A549 (cell line): ENCODE results near the gene TALDO1. TPM values are rescaled to one million over a fixed set of nuclear protein-coding genes. Genes with fewer than 3 reads are reported as not detected.

Experiments used
- ATAC-seq, 2 experiments: fragments of 200-7000 bp in 1 of 2; fragments of >200 bp in 1 of 2; cut with Nextera tagmentation in 1 of 2; cut with Tn5 transposase in 1 of 2; 3 replicates each; pipeline versions ENCODE4 v1.8.0 to v1.9.1; 2018 to 2020; ENCODE audit warnings: mild to moderate bottlenecking in 1 of 2, moderate library complexity in 1 of 2
- CTCF ChIA-PET: fragments of 300-600 bp; sonication (Branson Sonifier 250); formaldehyde crosslinking; extraction: SDS; loops from one replicate; lab custom pipeline; 2021; ENCODE audit warnings: antibody characterized with exemption, inconsistent platforms; lab: Yijun Ruan, JAX
- POLR2A ChIA-PET: fragments of 350-600 bp; formaldehyde crosslinking; extraction: SDS; loops from one replicate; lab custom pipeline; 2021; ENCODE audit warnings: antibody characterized with exemption, inconsistent platforms; lab: Yijun Ruan, JAX
- DNase-seq, 2 experiments: peaks; one replicate each; pipeline versions ENCODE4 v3.0.0 to v3.0.0-alpha.2; 2011 to 2016; ENCODE audit warnings: low read depth in 1 of 2, low spot score in 1 of 2
- FAIRE-seq: peaks from 2 replicates; lab custom pipeline; 2011; peaks lifted over from hg19 to GRCh38; lab: Jason Lieb, UNC
- H3K27ac ChIP-seq, 2 experiments: fragments of >200 bp; sonication (Bioruptor Twin); formaldehyde crosslinking; 3 replicates each; pipeline ENCODE4 v1.5.1; 2016 to 2017
- H3K4me1 ChIP-seq: fragments of >200 bp; sonication (Bioruptor Twin); formaldehyde crosslinking; 3 replicates; pipeline ENCODE4 v1.6.1; 2016
- H3K4me2 ChIP-seq: fragments of >200 bp; sonication (Bioruptor Twin); formaldehyde crosslinking; 3 replicates; pipeline ENCODE4 v1.6.1; 2016
- H3K4me3 ChIP-seq: fragments of >200 bp; sonication (Bioruptor Twin); formaldehyde crosslinking; 3 replicates; pipeline ENCODE4 v1.5.1; 2016
- H3K9me3 ChIP-seq: fragments of >200 bp; sonication (Bioruptor Twin); formaldehyde crosslinking; 3 replicates; pipeline ENCODE4 v1.6.1; 2016
- ATOH8 ChIP-seq: fragments of 250-450 bp; sonication (Bioruptor Pico); IDR thresholded peaks from 2 replicates; pipeline ENCODE4 v1.5.0; 2020; ENCODE audit warnings: low read depth, mild to moderate bottlenecking, moderate library complexity
- CBX2 ChIP-seq: fragments of 200-600 bp; sonication (generic); IDR thresholded peaks from 2 replicates; pipeline ENCODE4 v1.6.1; 2016; ENCODE audit warnings: low read depth, mild to moderate bottlenecking, borderline replicate concordance
- CBX8 ChIP-seq: fragments of 200-600 bp; sonication (generic); IDR thresholded peaks from 2 replicates; pipeline ENCODE4 v1.6.1; 2016
- CHD2 ChIP-seq: fragments of 150-350 bp; IDR thresholded peaks from 2 replicates; pipeline ENCODE4 v1.6.1; 2014; ENCODE audit warnings: low read length; ENCODE audit not compliant: partially characterized antibody
- CTCF ChIP-seq: fragments of >200 bp; sonication (Bioruptor Twin); formaldehyde crosslinking; IDR thresholded peaks from 3 replicates; pipeline ENCODE4 v1.5.1; 2016
- EHF ChIP-seq: fragments of 250-450 bp; sonication (Bioruptor Pico); IDR thresholded peaks from 2 replicates; pipeline ENCODE4 v1.5.0; 2020; ENCODE audit warnings: mild to moderate bottlenecking
- EHMT2 ChIP-seq: fragments of 200-600 bp; sonication (generic); IDR thresholded peaks from 2 replicates; pipeline ENCODE4 v1.6.1; 2016; ENCODE audit warnings: antibody characterized with exemption, low read depth, mild to moderate bottlenecking, moderate library complexity
- FOSL2 ChIP-seq, 2 experiments: fragments of 450-650 bp in 1 of 2; fragments of >200 bp in 1 of 2; sonication (Bioruptor Twin) in 1 of 2; formaldehyde crosslinking; IDR thresholded peaks; 2 replicates each; pipeline versions ENCODE4 v1.5.0 to v1.6.1; 2016 to 2020; ENCODE audit warnings: mild to moderate bottlenecking in 1 of 2, moderate library complexity in 1 of 2
- FOXS1 ChIP-seq: fragments of 250-450 bp; sonication (Bioruptor Pico); IDR thresholded peaks from 2 replicates; pipeline ENCODE4 v1.5.0; 2020; ENCODE audit warnings: mild to moderate bottlenecking, moderate library complexity
- GATA3 ChIP-seq: IDR thresholded peaks from 2 replicates; pipeline ENCODE4 v1.6.1; 2012; ENCODE audit warnings: borderline replicate concordance
- HDAC2 ChIP-seq: fragments of 200-600 bp; sonication (generic); IDR thresholded peaks from 2 replicates; pipeline ENCODE4 v1.6.1; 2016
- HOXB13 ChIP-seq: fragments of 250-450 bp; sonication (Bioruptor Pico); IDR thresholded peaks from 2 replicates; pipeline ENCODE4 v1.5.0; 2020; ENCODE audit warnings: low read depth, mild to moderate bottlenecking, moderate library complexity
- HOXB5 ChIP-seq: fragments of 250-450 bp; sonication (Bioruptor Pico); IDR thresholded peaks from 2 replicates; pipeline ENCODE4 v1.5.0; 2020; ENCODE audit warnings: mild to moderate bottlenecking, moderate library complexity
- JUN ChIP-seq, 2 experiments: fragments of >200 bp; sonication (Bioruptor Twin); formaldehyde crosslinking; IDR thresholded peaks; 2 replicates in 1 of 2; 3 replicates in 1 of 2; pipeline ENCODE4 v1.6.1; 2016 to 2017
- KDM1A ChIP-seq: fragments of 200-600 bp; sonication (generic); IDR thresholded peaks from 2 replicates; pipeline ENCODE4 v1.6.1; 2016; ENCODE audit warnings: low read depth, mild to moderate bottlenecking
- MAZ ChIP-seq: fragments of 150-350 bp; IDR thresholded peaks from 2 replicates; pipeline ENCODE4 v1.6.1; 2014; ENCODE audit warnings: antibody characterized with exemption, low read depth, low read length, borderline replicate concordance
- MYC ChIP-seq: IDR thresholded peaks from 2 replicates; pipeline ENCODE4 v1.6.1; 2012; ENCODE audit warnings: mild to moderate bottlenecking, inconsistent platforms, low read length, improper control_type of control experiment, borderline replicate concordance
- NFE2L2 ChIP-seq: fragments of 150-350 bp; conservative IDR thresholded peaks from 2 replicates; pipeline ENCODE4 v1.6.1; 2014; ENCODE audit warnings: low read length
- PBX3 ChIP-seq: IDR thresholded peaks from 2 replicates; pipeline ENCODE4 v1.6.1; 2012
- PHF8 ChIP-seq: fragments of 200-600 bp; sonication (generic); IDR thresholded peaks from 2 replicates; pipeline ENCODE4 v1.6.1; 2016; ENCODE audit warnings: low read depth, mild to moderate bottlenecking, antibody characterized with exemption, moderate library complexity, borderline replicate concordance
- POLR2A ChIP-seq: IDR thresholded peaks from 2 replicates; pipeline ENCODE4 v1.6.1; 2012; ENCODE audit warnings: mild to moderate bottlenecking, low read length
- RAD21 ChIP-seq, 2 experiments: fragments of >200 bp in 1 of 2; sonication (Bioruptor Twin) in 1 of 2; formaldehyde crosslinking in 1 of 2; IDR thresholded peaks in 1 of 2; conservative IDR thresholded peaks in 1 of 2; 2 replicates in 1 of 2; 3 replicates in 1 of 2; pipeline ENCODE4 v1.6.1; 2012 to 2018; ENCODE audit warnings: inconsistent platforms in 1 of 2
- RCOR1 ChIP-seq: fragments of 150-350 bp; IDR thresholded peaks from 2 replicates; pipeline ENCODE4 v1.6.1; 2014; ENCODE audit warnings: antibody characterized with exemption, low read length, low read depth
- RFX5 ChIP-seq: fragments of 450-650 bp; IDR thresholded peaks from 2 replicates; pipeline ENCODE4 v1.7.1; 2014; ENCODE audit warnings: antibody characterized with exemption, mild to moderate bottlenecking, moderate library complexity
- TFCP2L1 ChIP-seq: fragments of 250-450 bp; sonication (Bioruptor Pico); IDR thresholded peaks from 2 replicates; pipeline ENCODE4 v1.5.0; 2021; ENCODE audit warnings: mild to moderate bottlenecking
- TP53 ChIP-seq: fragments of 250-450 bp; sonication (Bioruptor Pico); IDR thresholded peaks from 2 replicates; pipeline ENCODE4 v1.5.0; 2021; ENCODE audit warnings: mild to moderate bottlenecking, moderate library complexity
- ZFP36 ChIP-seq: fragments of 450-650 bp; IDR thresholded peaks from 2 replicates; pipeline ENCODE4 v1.6.1; 2014; ENCODE audit warnings: borderline replicate concordance; ENCODE audit not compliant: partially characterized antibody
- ZSCAN20 ChIP-seq: fragments of 250-450 bp; sonication (Bioruptor Pico); IDR thresholded peaks from 2 replicates; pipeline ENCODE4 v1.8.0; 2022; ENCODE audit warnings: mild to moderate bottlenecking, moderate library complexity
- WGBS: methylation state at CpG from one replicate; pipeline ENCODE4 v1.1.6; 2017; ENCODE audit errors: missing lambda C conversion rate; 5-methylcytosine and 5-hydroxymethylcytosine counted together
- polyA plus RNA-seq, 4 experiments: library from polyadenylated mRNA; depleted of rRNA in 3 of 4; stranded (reverse); fragments of >200 nt; fragmentation: RNase III in 1 of 4; extraction: RNeasy Plus Mini Kit Qiagen cat#74134 plus additional on column Dnase treatment in 1 of 4; gene quantifications; 2 replicates in 3 of 4; 3 replicates in 1 of 4; pipeline ENCODE4 v1.2.3, GENCODE V29; 2011 to 2017
- TF ChIP-seq, protein P1 (sequence below): IDR thresholded peaks from 2 replicates; pipeline ENCODE4 v1.6.1; 2012; ENCODE audit warnings: low read depth, borderline replicate concordance
- TF ChIP-seq, protein P2 (sequence below): fragments of >200 bp; sonication (Bioruptor Twin); formaldehyde crosslinking; IDR thresholded peaks from 3 replicates; pipeline ENCODE4 v1.6.1; 2016
- TF ChIP-seq, protein P3 (sequence below): IDR thresholded peaks from 2 replicates; pipeline ENCODE4 v1.6.1; 2012
- TF ChIP-seq, protein P4 (sequence below): fragments of 450-650 bp; IDR thresholded peaks from 2 replicates; pipeline ENCODE4 v1.6.1; 2014; ENCODE audit warnings: antibody characterized with exemption
- TF ChIP-seq, protein P5 (sequence below): fragments of >200 bp; sonication (Bioruptor Twin); formaldehyde crosslinking; IDR thresholded peaks from 2 replicates; pipeline ENCODE4 v1.6.1; 2016

The TALDO1 gene
- polyA plus RNA-seq, 2 of the 4 experiments (the other 2 are of a cell fraction), result 287 to 391 TPM

GRCh38 chr11:809287-810039 lies 62.2 kb downstream of the TALDO1 start, which contains the start of gene RPLP2:
Gene RPLP2, plus strand, starts transcription at chr11:809967. Its CDS starts 268 bp downstream, at chr11:810235.
- peaks cover 40% of the 10 kb centered on the region for H3K4me1 ChIP-seq
- peak within 1 kb of the TSS; percentile 87 for H3K4me2 ChIP-seq
- ATAC-seq (peak; percentile 83 to 88), FAIRE-seq (peak; percentile 18), DNase-seq (peak; percentile 93 to 99)
- POLR2A ChIA-PET, result interaction anchor here (1.0 to 2.0 kb wide), 8 partner anchors 10 to 234 kb away, joined by 3 to 35 read pairs (median 6); partner anchors contain the start of genes CD151, CEND1, CHID1 and PHRF1
- peak within 1 kb of the TSS; percentile 94 for H3K4me3 ChIP-seq
- peak within 1 kb of the TSS; percentile 95 to 97 for H3K27ac ChIP-seq
- 2% methylated on average over 29 of the region's 81 CpGs for WGBS
- no peaks in the 10 kb centered on the region for H3K9me3 ChIP-seq
- CTCF ChIA-PET, result interaction anchor here (0.9 to 2.0 kb wide), 2 partner anchors 10 to 62 kb away, joined by 3 to 10 read pairs; no protein-coding TSS in a partner anchor
- TF ChIP-seq PHF8 (peak; percentile 92), JUN (IDR thresholded peaks at IDR 0.05) (peak; percentile 58 to 96; a peak in 3 of 5 replicates), RCOR1 (no peak), CBX8 (no peak), FOSL2 (IDR thresholded peaks at IDR 0.05) (no peak), FOSL2 (CRISPR knock-in tag; IDR thresholded peaks at IDR 0.05) (peak; percentile 42), CTCF (no peak), PBX3 (0 out of 2 replicates have a peak, but pooled peaks have one; percentile 24), NFE2L2 (no peak), CBX2 (no peak), TFCP2L1 (no peak; the same call in 1 of the 2 replicates), RAD21 (conservative IDR thresholded peaks at IDR 0.05 in 1 of 2, IDR thresholded peaks at IDR 0.05 in 1 of 2) (no peak), FOXS1 (CRISPR knock-in tag) (no peak), HOXB13 (CRISPR knock-in tag) (peak; percentile 81; the same call in 1 of the 2 replicates), GATA3 (peak; percentile 31; the same call in 1 of the 2 replicates), RFX5 (peak; percentile 73), TP53 (CRISPR knock-in tag) (no peak), ZSCAN20 (no peak), HDAC2 (no peak), EHF (0 out of 2 replicates have a peak, but pooled peaks have one; percentile 64), ATOH8 (CRISPR knock-in tag) (0 out of 2 replicates have a peak, but pooled peaks have one; percentile 59), MAZ (peak; percentile 73; the same call in 1 of the 2 replicates), CHD2 (peak; percentile 73), EHMT2 (no peak), ZFP36 (no peak), MYC (peak; percentile 99), KDM1A (no peak), POLR2A (peak; percentile 89), HOXB5 (CRISPR knock-in tag) (0 out of 2 replicates have a peak, but pooled peaks have one; percentile 33)
- TF ChIP-seq, protein P1, sequence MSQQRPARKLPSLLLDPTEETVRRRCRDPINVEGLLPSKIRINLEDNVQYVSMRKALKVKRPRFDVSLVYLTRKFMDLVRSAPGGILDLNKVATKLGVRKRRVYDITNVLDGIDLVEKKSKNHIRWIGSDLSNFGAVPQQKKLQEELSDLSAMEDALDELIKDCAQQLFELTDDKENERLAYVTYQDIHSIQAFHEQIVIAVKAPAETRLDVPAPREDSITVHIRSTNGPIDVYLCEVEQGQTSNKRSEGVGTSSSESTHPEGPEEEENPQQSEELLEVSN, result no peak
- TF ChIP-seq, protein P2, sequence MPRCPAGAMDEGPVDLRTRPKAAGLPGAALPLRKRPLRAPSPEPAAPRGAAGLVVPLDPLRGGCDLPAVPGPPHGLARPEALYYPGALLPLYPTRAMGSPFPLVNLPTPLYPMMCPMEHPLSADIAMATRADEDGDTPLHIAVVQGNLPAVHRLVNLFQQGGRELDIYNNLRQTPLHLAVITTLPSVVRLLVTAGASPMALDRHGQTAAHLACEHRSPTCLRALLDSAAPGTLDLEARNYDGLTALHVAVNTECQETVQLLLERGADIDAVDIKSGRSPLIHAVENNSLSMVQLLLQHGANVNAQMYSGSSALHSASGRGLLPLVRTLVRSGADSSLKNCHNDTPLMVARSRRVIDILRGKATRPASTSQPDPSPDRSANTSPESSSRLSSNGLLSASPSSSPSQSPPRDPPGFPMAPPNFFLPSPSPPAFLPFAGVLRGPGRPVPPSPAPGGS, result no peak; the same call in 2 of the 3 replicates
- TF ChIP-seq, protein P3, sequence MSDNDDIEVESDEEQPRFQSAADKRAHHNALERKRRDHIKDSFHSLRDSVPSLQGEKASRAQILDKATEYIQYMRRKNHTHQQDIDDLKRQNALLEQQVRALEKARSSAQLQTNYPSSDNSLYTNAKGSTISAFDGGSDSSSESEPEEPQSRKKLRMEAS, result peak; percentile 95
- TF ChIP-seq, protein P4, sequence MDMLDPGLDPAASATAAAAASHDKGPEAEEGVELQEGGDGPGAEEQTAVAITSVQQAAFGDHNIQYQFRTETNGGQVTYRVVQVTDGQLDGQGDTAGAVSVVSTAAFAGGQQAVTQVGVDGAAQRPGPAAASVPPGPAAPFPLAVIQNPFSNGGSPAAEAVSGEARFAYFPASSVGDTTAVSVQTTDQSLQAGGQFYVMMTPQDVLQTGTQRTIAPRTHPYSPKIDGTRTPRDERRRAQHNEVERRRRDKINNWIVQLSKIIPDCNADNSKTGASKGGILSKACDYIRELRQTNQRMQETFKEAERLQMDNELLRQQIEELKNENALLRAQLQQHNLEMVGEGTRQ, result peak; percentile 44; the same call in 1 of the 2 replicates
- TF ChIP-seq, protein P5, sequence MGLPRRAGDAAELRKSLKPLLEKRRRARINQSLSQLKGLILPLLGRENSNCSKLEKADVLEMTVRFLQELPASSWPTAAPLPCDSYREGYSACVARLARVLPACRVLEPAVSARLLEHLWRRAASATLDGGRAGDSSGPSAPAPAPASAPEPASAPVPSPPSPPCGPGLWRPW, result no peak
